HG03460 (cell line): ENCODE measurements around the gene ATG14.

Source experiments
- ATAC-seq: cut with Tn5 transposase; IDR thresholded peaks from one replicate; pipeline ENCODE4 v1.9.1; 2021; ENCODE audit not compliant: unreplicated experiment

The ATG14 gene

DNA sequence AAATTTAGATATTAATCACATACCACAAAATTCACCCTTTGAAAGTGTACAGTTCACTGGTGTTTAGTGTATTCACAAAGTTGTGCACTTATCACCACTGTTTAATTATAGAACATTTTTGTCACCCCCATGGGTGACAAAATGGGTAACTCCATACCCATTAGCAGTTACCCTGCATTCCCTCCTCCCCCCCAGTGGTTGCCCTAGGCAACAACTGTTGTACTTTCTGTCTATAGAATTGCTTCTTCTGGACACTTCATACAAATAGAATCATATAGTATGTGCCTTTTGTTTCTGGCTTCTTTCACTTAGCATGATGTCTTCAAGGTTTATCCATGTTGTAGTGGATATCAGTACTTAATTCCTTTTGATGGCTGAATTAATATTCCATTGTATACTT lies 87.7 kb downstream of the ATG14 start:
- no peak for ATAC-seq

DNA sequence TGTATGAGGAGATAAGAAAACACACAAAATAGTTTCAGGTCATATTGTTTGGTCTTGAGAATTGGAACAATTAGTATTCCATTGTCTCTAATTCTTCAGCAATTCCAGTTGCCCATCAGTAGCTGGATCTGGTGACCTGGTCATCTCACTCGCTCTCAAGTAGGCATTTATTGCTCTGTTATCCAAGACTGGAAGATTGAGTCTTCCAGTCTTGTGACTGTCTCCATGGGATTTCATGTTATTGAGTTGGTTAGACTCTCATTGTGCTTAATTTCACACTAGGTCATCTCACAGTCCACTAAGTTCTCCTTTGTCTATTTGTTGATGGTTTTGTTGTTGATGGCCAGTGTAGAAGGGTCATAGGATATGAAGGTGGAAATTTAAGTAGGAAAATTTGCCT lies 92.9 kb downstream of the ATG14 start:
- no peak for ATAC-seq

DNA sequence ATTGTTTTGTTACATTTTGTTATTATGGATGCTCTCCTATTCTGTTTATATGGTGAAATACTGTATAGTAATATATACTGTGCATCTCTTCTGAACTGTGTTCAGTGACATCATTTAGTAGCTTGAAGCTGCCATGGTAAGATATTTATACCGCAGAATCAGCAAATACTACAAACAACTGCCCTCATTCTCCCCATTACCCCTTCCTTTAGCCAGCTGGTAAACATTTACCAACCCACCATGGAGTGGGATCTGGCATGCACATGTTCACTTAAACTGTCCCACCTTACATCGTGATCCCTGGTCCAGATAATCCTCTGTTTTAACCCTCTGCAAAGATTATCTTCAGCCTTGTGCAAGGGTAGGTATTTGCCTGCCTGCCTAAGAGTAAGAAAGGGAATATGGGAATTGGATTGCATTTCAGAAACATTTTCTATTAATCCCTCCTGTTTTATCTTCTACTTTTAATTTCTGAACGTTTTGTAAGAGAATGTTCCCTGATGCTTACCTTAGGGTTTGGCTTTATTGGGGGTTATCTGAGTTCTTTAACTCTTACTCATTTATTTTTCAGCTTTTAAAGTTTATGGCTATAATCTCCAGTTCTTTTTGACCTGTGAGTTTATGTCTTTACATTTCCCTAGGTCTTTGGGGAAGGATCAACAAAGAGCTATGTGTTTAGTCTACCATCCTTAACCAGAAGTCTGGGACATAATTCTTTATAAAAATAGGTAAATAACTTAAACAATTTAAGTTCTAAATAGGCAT lies 93.9 kb downstream of the ATG14 start:
- ATAC-seq: no peak

DNA sequence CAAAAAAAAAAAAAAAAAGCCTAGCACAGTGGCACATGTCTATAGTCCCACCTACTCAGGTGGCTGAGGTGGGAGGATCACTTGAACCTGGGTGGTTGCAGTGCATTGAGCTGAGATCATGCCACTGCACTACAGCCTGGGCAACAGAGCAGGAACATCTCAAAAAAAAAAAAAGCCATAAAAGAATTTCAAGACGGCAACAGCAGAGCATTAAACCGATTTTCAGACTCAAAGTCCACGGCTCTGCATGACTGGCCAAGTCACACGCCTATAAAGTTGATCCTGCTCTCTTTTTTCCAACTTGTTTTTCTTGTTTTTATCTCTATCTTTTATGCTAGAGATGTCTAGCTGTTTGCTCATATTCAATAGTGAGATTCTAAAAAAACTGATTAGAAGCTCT lies 95.1 kb downstream of the ATG14 start:
- ATAC-seq: no peak
